ENCODE measurements around the gene ACSL6. TPM values are rescaled to one million over a fixed set of nuclear protein-coding genes. Genes with fewer than 3 reads are reported as not detected.

ACSL6 gene
- total RNA-seq, 1 donor, result not detected

DNA sequence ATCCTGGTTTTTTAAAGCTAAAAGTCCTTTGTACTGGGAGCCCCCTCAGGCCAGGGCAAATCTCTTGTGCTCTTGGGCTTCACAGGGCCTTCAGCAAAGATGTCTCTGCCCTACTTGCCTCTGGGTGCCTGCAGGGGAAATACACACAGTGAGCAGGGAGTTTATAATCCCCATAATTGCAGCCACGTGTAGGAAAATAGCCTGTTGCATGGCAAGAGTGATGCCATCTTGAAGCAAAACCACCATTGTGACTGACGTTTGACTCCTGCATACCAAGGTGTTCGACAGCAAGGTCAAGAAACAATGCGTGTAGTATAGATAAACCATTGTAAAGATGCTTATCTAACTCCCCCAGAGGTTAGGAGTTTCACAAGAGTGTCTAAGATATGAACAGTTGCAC, 37.6 kb upstream of the ACSL6 start:
- TF ChIP-seq CTCF (IDR thresholded peaks at IDR 0.05; ENCODE audit: insufficient read depth, low read length), result no peak
- no peak for DNase-seq (ENCODE audit: low read depth)
- H3K4me3 ChIP-seq (ENCODE audit: low read depth, low read length), result no peak overlapping the region

- no peak overlapping the region for H3K4me3 ChIP-seq (ENCODE audit: low read depth, low read length)
- no peak for TF ChIP-seq CTCF (IDR thresholded peaks at IDR 0.05; ENCODE audit: insufficient read depth, low read length)
- no peak for DNase-seq (ENCODE audit: low read depth)
These were observed 35.4 kb upstream of the ACSL6 start for GRCh38 chr5:132046880-132047299.

DNA sequence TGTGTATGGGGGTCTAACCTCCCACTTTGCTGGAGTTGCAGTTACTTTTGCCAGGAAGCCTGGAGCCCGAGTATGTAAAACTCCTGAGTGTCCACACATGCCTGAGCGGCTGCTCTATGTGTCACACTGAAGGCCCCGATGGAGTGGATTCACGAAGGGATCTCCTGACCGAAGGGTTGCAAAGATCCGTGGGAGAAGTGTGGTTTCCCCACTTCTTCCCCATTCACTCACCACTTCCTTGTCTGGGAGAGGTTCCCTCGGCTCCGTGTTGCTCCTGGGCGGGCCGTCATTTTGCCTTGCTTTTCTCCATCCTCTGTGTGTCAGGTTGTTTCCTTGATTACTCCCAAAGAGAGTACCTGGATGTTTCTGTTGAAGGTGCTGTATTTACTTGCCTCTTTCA, 32.7 kb upstream of the ACSL6 start:
- H3K4me3 ChIP-seq (ENCODE audit: low read depth, low read length), result no peak overlapping the region
- TF ChIP-seq CTCF (IDR thresholded peaks at IDR 0.05; ENCODE audit: insufficient read depth, low read length), result no peak

DNA sequence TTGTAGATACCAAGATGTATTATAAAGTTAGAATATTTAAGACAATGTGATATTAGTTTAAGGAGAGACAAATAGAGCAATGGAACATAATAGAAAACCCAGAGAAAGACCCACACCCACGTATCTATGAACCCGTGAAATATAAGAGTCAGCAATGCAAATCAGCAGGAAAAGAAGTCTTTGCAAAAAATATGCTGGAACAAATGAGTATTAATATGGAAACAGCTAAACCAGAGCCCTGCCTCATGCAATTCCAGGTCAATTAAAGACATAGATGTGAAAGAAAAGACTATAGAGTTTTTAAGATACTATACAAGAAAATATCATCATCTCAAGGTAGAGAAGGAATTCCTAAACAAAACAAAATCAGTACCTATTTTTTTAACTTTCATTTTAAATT, 25.9 kb upstream of the ACSL6 start:
- H3K4me3 ChIP-seq (ENCODE audit: low read depth, low read length), result no peak overlapping the region
- DNase-seq (ENCODE audit: low read depth), result no peak
- no peak for TF ChIP-seq CTCF (IDR thresholded peaks at IDR 0.05; ENCODE audit: insufficient read depth, low read length)

More for the DNA sequence above, 32.7 kb upstream of the ACSL6 start:
- DNase-seq (ENCODE audit: low read depth), result no peak

DNA sequence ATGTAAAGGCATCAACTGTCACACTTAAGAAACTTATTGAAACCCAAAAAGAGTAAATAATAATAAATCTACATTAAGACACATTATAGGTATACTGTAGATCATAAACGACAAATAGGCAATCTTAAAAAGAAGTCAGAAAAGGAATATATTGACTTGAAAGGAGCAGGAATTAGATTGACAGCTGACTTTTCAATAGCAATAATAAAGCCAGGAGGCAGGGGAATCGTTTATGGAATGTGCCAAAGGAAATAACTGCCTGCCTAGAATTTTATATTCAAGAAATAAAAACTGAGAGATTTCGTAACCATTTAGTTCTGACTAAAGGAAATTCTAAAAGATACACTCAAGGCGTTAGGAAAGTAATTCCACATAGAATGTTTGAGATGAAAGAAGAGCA, 21.7 kb upstream of the ACSL6 start:
- DNase-seq (ENCODE audit: low read depth), result no peak
- H3K4me3 ChIP-seq (ENCODE audit: low read depth, low read length), result no peak overlapping the region
- no peak for TF ChIP-seq CTCF (IDR thresholded peaks at IDR 0.05; ENCODE audit: insufficient read depth, low read length)

DNA sequence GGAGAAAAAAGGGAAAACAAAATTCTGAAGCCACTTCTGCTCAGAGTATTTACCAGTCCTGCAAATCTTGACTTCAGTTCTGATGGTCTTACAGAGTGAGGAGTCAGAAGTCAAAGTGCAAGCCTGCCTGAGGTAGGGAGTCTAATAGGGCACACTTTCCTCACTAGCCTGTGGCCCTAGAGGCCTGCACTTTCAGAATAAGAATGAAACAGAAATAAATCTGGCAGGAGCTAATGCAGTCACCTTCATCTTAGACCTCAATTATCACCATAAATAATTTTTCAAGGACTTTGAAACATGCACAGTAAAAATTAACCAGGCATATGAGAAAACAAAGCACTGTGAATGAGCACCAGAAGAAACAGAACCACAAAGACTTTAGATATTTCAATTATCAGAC, 20.7 kb upstream of the ACSL6 start:
- no peak for TF ChIP-seq CTCF (IDR thresholded peaks at IDR 0.05; ENCODE audit: insufficient read depth, low read length)
- DNase-seq (ENCODE audit: low read depth), result no peak
- no peak overlapping the region for H3K4me3 ChIP-seq (ENCODE audit: low read depth, low read length)

DNA sequence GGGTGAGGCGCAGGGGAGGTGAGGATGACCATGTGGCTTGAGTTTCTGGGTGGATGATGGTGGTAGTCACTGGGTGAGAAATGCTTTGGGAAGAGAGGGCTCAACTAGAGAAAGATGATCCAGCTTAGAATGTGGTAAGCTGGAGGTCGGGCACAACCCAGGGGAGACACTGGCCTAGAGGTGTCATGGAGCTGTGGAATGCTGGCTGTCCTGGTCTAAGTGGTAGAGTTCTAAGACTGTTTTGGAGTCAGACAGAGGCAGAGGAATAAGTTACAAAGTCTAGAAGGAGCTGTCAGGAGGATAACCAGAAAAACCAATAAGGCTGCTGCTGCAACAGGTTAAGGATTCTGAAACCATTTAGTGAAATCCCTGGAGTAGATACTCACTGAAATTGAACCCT, 19.2 kb upstream of the ACSL6 start:
- DNase-seq (ENCODE audit: low read depth), result no peak
- H3K4me3 ChIP-seq (ENCODE audit: low read depth, low read length), result no peak overlapping the region
- TF ChIP-seq CTCF (IDR thresholded peaks at IDR 0.05; ENCODE audit: insufficient read depth, low read length), result no peak

Data from fibroblast of the aortic adventitia (primary cell).